HG03159 (cell line): ENCODE data around the gene MAK.
"Not testable (repeated sequence)": the region's sequence is repeated elsewhere in the genome, so short reads cannot be mapped to it uniquely, and the experiment has no call there.

Source experiments
- ATAC-seq: cut with Tn5 transposase; IDR thresholded peaks from one replicate; pipeline ENCODE4 v1.9.1; 2021; ENCODE audit warnings: mild to moderate bottlenecking, moderate library complexity; ENCODE audit not compliant: unreplicated experiment

MAK gene

DNA sequence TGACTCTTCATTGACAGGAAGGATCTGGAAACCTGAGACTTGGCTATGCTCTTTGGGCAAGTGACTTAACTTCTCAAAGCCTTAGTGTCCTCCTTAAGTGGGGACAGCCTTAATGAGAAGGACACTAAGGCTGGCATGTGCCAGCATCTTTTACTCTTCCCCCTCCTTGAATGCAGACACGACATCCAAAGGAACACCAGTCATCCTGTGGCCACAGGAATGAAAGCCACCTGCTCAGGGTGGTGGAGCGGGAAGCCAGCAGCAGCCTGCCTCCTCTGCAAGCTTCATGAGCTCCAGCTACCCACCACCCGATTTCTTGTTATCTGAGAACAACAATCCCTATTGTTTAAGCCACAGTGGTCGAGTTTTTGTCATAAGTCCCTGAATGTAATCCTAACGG, 46.2 kb downstream of the MAK start:
- ATAC-seq, result no peak

GRCh38 chr6:10791673-10792072, 46.7 kb downstream of the MAK start:
- ATAC-seq, result no peak

- ATAC-seq, result no peak
These were observed 59.3 kb downstream of the MAK start for GRCh38 chr6:10779076-10779475.

DNA sequence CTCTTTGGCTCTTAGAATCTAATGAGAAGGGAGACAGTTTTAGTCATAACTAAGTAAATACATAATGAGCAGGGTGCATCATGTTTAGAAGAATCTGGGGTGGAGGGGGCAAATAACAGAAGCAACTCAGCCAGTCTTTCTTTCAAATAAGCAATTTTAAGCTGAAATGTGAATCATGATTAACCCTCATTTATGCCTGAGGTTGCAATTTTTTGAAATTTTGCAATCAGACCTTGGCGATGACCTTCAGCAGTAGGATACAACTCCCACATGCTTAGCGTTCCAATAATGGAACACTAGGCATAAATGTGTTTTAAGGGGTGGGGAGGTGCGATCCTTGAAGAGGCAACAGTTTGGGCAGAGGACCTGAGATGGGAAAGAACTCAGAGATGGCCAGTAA, 60.1 kb downstream of the MAK start:
- no peak for ATAC-seq

DNA sequence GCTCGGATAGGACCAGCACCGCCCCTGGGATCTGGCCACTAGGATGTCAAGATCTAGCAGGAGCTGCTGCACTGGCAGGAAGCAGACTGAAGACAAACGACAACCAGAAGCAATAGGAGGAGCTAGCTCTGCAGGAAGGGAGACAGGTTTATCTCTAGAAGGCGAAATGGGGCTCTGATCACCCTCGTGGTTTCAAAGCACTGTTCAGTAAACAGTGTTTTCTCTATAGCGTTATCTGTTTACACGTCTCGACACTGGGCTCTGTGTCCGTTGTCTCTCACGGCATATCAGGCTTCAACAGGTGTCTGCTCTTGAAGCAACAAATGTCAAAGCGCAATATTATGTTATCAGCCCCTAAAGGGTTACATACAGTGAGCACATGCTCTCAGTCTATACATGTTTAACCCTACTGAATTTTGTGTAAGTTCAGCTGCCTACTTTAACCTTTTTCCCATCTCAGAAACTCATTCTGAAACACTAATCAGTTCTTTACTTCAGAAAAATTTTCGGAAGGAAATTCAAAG, 66.9 kb downstream of the MAK start:
- no peak for ATAC-seq

DNA sequence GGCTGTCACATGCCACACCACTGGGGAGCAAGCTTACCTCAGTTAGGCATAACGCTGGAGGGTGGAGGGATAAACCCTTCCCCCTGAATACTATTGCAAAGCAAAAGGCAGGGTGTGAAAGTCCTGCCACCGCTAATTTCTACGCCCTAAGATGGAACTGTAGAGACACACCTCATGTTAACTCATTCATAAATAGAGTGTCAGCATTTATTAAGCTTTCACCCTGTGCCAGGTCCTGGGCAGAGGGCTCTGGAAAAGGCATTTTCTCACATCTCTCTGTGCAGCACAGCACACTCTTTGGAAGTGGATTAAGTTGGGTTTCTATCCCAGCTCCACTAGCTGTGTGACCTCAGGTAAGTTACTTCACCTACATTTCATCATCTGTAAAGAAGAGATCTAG, 68.9 kb downstream of the MAK start:
- no peak for ATAC-seq

DNA sequence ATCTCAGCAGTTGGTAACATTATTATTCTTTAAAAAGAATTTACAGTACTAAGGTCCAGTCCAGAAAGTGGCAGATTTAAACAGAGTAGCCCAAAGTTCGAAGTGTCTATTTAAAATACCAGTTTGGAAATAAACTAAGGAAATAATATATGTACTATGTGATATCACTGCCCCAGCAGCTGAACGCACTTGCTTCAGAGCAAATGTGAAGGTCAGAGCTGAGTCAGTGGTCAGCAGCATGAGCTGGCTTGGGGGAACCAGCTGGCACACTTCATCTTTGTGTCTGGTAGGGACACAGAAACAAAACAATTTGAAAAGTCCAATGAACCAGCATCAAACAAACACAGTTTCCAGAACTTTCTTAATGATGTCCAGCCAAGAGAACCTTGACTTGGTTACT, 75.3 kb downstream of the MAK start:
- ATAC-seq, result no peak

- ATAC-seq, result no peak
These were observed 78.4 kb downstream of the MAK start for GRCh38 chr6:10759884-10760329.

DNA sequence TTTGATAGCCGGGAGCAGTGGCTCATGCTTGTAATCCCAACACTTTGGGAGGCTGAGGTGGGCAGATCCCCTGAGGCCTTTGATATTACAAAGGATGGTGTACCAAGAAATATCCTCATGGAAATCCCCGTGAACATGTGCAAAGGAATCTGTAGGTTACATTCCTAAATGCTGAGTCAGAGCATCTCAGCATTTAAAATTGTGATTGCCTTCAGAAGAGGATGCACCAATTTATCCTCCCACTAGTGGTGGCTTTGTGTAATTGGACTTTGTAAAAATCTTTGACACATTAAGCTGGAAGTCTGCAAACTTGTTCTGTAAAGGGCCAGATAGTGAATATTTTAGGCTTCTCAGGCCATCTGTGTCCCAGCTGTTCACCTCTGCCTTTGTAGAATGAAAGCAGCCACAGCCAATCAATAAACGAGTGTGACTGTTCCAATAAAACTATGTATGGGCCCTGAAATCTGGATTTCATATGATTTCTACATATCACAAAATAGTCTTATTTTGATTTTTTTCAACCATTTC, 79.0 kb downstream of the MAK start:
- ATAC-seq, result peak; percentile 68

DNA sequence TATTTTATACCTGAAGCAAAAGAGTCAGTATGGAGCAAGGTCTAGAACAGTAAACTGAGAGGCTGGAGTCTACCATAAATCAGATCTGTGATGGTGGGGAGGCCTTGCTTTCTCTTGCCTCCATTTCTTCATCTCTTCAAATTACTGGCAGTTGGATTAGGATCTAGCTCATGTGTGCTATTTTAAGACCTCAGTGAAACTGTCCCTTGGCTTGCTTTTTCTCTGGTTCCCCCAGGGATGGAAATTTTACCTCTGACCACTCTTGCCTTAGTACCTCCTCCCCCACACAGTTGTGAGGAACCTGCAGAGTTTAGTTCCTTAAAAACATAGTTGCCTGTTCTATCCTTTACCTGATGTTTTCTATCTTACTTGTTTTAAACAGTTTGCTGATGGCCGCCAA, 82.3 kb downstream of the MAK start:
- no peak for ATAC-seq

- ATAC-seq, result not testable (repeated sequence)
These were observed 86.6 kb downstream of the MAK start for GRCh38 chr6:10751757-10752156.

DNA sequence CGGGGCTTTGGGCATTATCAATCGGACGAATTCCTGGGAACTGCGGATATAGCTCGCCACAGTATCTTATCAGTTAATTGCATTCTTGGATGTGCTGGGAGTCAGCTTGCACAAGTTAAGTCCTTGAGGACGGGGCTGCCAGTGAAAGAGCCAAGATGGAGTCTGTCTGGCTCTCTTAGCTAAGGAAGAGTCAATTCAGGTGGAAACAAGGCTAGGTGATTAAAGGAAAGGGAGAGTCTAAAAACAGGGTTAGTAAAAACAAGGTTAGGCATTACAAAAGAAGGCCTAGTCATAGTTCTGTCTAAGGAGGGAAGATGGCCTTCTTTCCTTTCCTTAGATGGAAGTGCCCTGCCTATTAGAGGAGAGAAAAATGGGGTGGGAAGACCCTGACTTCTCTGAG, 87.8 kb downstream of the MAK start:
- not testable (repeated sequence) for ATAC-seq

DNA sequence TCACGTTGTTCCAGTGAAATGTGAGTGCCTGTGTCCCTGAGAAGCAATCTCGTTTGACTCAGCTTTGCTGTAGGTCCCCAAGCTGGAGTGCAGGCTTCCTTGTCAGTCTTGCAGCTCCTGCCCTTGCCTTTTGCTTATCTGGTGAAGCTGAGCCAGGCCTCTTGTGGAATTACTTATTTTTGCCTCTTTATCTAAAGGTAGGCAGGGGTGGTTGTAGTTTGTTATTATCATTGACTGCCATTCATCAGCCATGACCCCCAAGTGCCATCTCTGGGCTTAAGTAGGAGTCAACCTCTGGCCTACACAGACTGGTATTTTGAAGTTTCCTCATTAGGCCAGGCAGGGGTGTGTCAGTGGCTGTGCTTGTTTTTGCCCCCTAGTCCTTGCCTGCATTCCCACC, 88.6 kb downstream of the MAK start:
- ATAC-seq, result no peak

DNA sequence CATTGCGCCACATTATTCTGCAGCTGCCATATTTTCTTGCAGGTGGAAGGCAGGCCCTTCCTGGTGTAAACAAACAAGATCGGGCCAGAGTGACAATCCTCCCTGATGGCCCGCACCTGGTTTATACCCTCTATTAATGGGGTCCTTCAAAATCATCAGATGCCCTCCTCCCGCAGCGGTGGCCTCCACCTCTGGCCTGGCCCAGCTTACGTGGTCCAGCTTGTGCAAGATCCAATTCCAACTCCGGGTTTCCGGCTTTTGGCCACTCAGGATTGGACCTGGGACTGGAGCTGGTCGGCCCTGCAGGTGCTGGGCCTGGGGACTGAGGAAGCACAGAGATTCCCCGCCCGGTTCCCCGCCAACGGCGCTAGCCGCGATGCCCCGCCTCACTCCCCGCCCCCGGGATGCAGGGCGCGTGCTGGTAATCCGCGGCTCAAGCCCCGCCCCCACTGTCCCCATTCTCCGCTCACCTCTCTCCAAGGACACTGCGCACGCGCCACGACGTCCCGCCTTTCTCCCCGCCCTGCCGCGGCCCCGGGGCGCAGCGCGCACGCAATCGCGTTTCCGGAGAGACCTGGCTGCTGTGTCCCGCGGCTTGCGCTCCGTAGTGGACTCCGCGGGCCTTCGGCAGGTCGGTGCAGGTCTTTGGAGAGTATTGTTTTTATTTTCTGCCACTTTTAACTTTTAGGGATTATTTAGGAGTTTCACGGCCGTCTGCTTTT, 90.9 kb downstream of the MAK start, which contains the start of gene TMEM14B:
TSS of gene TMEM14B (plus strand) at position 555 of the 722 bp plus-strand sequence. CDS start 1,441 bp downstream, outside the sequence.
- ATAC-seq, result peak; percentile 96

DNA sequence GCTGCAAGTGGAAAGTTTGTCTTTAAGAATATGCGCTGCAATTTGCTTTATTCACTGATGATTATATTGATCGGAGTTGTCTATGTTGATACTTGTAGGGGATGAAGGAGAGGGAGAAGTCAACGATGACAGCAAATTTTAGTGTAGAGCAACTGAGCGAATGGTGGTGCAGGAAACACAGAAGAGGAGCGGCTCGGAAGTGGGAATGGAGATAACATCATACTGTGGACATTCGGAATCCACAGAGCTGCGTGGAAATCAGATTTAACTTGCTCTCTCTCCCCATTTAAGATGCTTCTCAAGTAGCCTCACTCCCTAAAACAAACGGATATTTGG, 91.5 kb downstream of the MAK start:
- ATAC-seq, result no peak

- ATAC-seq, result no peak
These were observed 93.2 kb downstream of the MAK start for GRCh38 chr6:10745116-10745515.

DNA sequence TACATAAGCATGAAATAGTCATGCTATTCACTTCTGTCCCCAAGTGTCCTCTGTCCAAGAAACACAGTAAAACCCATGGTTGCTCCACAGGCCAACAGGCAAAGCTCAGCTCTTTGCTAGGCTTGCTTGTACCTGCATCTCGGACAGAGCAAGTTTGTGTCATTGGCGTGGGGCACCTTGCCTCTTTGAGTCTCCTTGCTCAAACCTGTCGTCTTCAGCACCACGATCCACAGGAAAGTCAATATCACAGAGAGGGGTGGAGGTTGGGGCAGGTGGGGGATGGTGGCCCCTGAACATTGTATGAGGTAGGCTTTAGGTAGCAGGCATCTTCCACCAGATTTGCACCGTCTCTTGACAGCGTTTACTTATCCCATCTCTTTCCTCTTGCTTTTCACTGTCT, 94.8 kb downstream of the MAK start:
- ATAC-seq, result no peak

DNA sequence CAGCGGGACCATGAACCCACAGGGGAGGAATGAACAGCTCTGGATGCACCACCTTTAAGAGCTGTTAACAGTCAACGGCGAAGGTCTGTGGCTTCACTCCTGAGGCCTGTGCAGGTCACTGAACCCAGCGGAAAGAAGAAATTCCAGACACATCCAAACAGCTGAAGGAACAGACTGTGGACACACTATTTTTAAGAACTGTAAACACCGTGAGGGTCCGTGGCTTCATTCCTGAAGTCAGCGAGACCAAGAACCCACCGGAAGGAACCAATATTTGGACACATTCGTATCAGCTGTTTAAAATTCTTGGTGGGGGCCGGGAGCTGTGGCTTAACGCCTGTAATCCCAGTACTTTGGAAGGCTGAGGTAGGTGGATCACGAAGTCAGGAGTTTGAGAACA, 96.1 kb downstream of the MAK start:
- ATAC-seq, result no peak

GRCh38 chr6:10741643-10742042, 96.7 kb downstream of the MAK start:
- ATAC-seq, result not testable (repeated sequence)

- ATAC-seq, result no peak
These were observed 98.3 kb downstream of the MAK start for GRCh38 chr6:10740061-10740460.

- no peak for ATAC-seq
These were observed 101.6 kb downstream of the MAK start for GRCh38 chr6:10736731-10737130.

DNA sequence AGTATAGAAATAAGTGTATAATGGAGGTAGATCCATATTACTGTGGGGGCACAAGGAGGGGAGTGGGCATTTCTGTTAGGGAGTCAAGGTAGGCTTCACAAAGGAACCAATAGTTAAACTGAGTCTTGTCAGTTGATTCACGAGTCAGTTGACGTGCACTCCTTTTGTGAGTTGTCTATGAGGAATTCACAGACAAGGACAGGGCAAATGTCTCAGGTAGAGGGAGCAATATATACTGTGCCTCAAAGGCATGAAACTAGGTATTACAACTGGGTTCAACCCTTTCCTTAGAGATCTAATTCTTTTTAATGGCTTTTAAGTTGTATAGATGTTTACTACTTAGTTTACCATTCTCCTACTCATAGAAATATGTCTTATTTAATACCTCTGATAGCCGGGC, 104.5 kb downstream of the MAK start:
- ATAC-seq, result no peak
